HG03139 (cell line): ENCODE data around the gene ANO8.

Experiments used
- ATAC-seq: cut with Tn5 transposase; IDR thresholded peaks from one replicate; pipeline ENCODE4 v1.9.1; 2021; ENCODE audit not compliant: unreplicated experiment

The ANO8 gene

GRCh38 chr19:17329366-17330261, 5.0 kb downstream of the ANO8 start:
- no peak for ATAC-seq

GRCh38 chr19:17328517-17329365, 5.9 kb downstream of the ANO8 start:
- no peak for ATAC-seq

- no peak for ATAC-seq
Observed at GRCh38 chr19:17327654-17328516, 6.8 kb downstream of the ANO8 start.

GRCh38 chr19:17327068-17327653, 7.5 kb downstream of the ANO8 start:
- ATAC-seq, result no peak

GRCh38 chr19:17326595-17326966, 8.1 kb downstream of the ANO8 start:
- no peak for ATAC-seq

GRCh38 chr19:17325881-17326594, 8.6 kb downstream of the ANO8 start:
- no peak for ATAC-seq

GRCh38 chr19:17325133-17325532, 9.5 kb downstream of the ANO8 start:
- ATAC-seq, result no peak

GRCh38 chr19:17324357-17325114, 10.1 kb downstream of the ANO8 start:
- ATAC-seq, result no peak

GRCh38 chr19:17323964-17324332, 10.7 kb downstream of the ANO8 start:
- no peak for ATAC-seq

- no peak for ATAC-seq
Observed at GRCh38 chr19:17323300-17323963, 11.2 kb downstream of the ANO8 start.

- ATAC-seq, result no peak
Observed at GRCh38 chr19:17322854-17323253, 11.8 kb downstream of the ANO8 start.

- ATAC-seq, result no peak
Observed at GRCh38 chr19:17321655-17322489, 12.8 kb downstream of the ANO8 start.

GRCh38 chr19:17320435-17320834, 14.2 kb downstream of the ANO8 start:
- ATAC-seq, result no peak

GRCh38 chr19:17319473-17320238, 15.0 kb downstream of the ANO8 start:
- ATAC-seq, result no peak

- ATAC-seq, result no peak
Observed at GRCh38 chr19:17318966-17319365, 15.7 kb downstream of the ANO8 start.

- no peak for ATAC-seq
Observed at GRCh38 chr19:17314007-17314593, 20.6 kb downstream of the ANO8 start.
